SH-SY5Y (cell line): ENCODE results near the gene ATP8B4.

Source experiments
- GATA2 ChIP-seq: IDR thresholded peaks from 2 replicates; pipeline ENCODE4 v1.6.1; 2011; ENCODE audit warnings: mild to moderate bottlenecking, low read depth, low read length
- GATA3 ChIP-seq: IDR thresholded peaks from 2 replicates; pipeline ENCODE4 v1.6.1; 2011; ENCODE audit warnings: low read depth, mild to moderate bottlenecking, low read length, moderate library complexity

- TF ChIP-seq GATA2, result no peak
- TF ChIP-seq GATA3, result no peak
Observed at GRCh38 chr15:49902685-49903501, 216.1 kb downstream of the ATP8B4 start.
